Hepatocyte (in vitro differentiated cells): ENCODE measurements around the gene MEA1. TPM values are rescaled to one million over a fixed set of nuclear protein-coding genes. Genes with fewer than 3 reads are reported as not detected.

Experiments used
- DNase-seq: peaks from one replicate; pipeline ENCODE4 v3.0.0-alpha.2; 2016; ENCODE audit warnings: low spot score
- H2AFZ ChIP-seq: fragments of 200-600 bp; sonication (generic); 2 replicates; pipeline ENCODE4 v1.6.0; 2016; ENCODE audit warnings: antibody characterized with exemption, mild to moderate bottlenecking
- H3K27ac ChIP-seq: fragments of 200-600 bp; sonication (generic); 2 replicates; pipeline ENCODE4 v1.5.1; 2016; ENCODE audit warnings: mild to moderate bottlenecking
- H3K27me3 ChIP-seq: fragments of 200-600 bp; sonication (generic); 2 replicates; pipeline ENCODE4 v1.6.1; 2016
- H3K36me3 ChIP-seq: fragments of 200-600 bp; sonication (generic); replicated peaks from 2 replicates; pipeline ENCODE4 v1.5.1; 2016; ENCODE audit warnings: low read depth; ENCODE audit not compliant: insufficient read depth
- H3K4me1 ChIP-seq: fragments of 200-600 bp; sonication (generic); 2 replicates; pipeline ENCODE4 v1.5.1; 2016; ENCODE audit warnings: mild to moderate bottlenecking, moderate library complexity; ENCODE audit not compliant: insufficient read depth
- H3K4me2 ChIP-seq: fragments of 200-600 bp; sonication (generic); 2 replicates; pipeline ENCODE4 v1.6.0; 2016
- H3K4me3 ChIP-seq: fragments of 200-600 bp; sonication (generic); 2 replicates; pipeline ENCODE4 v1.5.1; 2016; ENCODE audit warnings: mild to moderate bottlenecking
- H3K79me2 ChIP-seq: fragments of 200-600 bp; sonication (generic); 2 replicates; pipeline ENCODE4 v1.6.0; 2017; ENCODE audit warnings: mild to moderate bottlenecking
- H3K9me2 ChIP-seq: fragments of 200-600 bp; sonication (generic); replicated peaks from 2 replicates; pipeline ENCODE4 v1.6.0; 2017; ENCODE audit warnings: mild to moderate bottlenecking; ENCODE audit not compliant: insufficient read depth
- H3K9me3 ChIP-seq: fragments of 200-600 bp; sonication (generic); 2 replicates; pipeline ENCODE4 v1.5.1; 2016; ENCODE audit warnings: low read depth, mild to moderate bottlenecking
- H4K20me1 ChIP-seq: fragments of 200-600 bp; sonication (generic); 2 replicates; pipeline ENCODE4 v1.6.0; 2016; ENCODE audit warnings: mild to moderate bottlenecking; ENCODE audit not compliant: insufficient read depth, poor library complexity, severe bottlenecking
- EZH2 ChIP-seq: fragments of 200-600 bp; sonication (generic); IDR thresholded peaks from 2 replicates; pipeline ENCODE4 v1.6.1; 2016; ENCODE audit warnings: antibody characterized with exemption, mild to moderate bottlenecking, borderline replicate concordance
- EZH2phosphoT487 ChIP-seq: fragments of 200-600 bp; sonication (generic); IDR thresholded peaks from one replicate; pipeline ENCODE4 v1.6.1; 2018; ENCODE audit warnings: antibody characterized with exemption, mild to moderate bottlenecking, low read depth, moderate library complexity; ENCODE audit not compliant: unreplicated experiment, severe bottlenecking
- WGBS: methylation state at CpG from one replicate; pipeline ENCODE4 v1.1.6; 2016; ENCODE audit warnings: low lambda C conversion rate; ENCODE audit errors: missing lambda C conversion rate; 5-methylcytosine and 5-hydroxymethylcytosine counted together
- polyA plus RNA-seq: library from polyadenylated mRNA; unstranded; fragments of >200 nt; fragmentation: Nextera tagmentation; extraction: Ambion mirVana; gene quantifications from 2 replicates; pipeline ENCODE4 v1.2.1, GENCODE V29; 2016
- total RNA-seq: library from RNA; depleted of rRNA; stranded (reverse); fragments of >200 nt; gene quantifications from 2 replicates; pipeline ENCODE4 v1.2.3, GENCODE V29; 2014
- TF ChIP-seq, protein P1 (sequence below): fragments of 200-600 bp; sonication (generic); IDR thresholded peaks from 2 replicates; pipeline ENCODE4 v1.5.1; 2016; ENCODE audit warnings: antibody characterized with exemption, mild to moderate bottlenecking; ENCODE audit not compliant: poor library complexity

Gene MEA1
- total and polyA plus RNA-seq, 2 experiments from 2014 or later = 73.3 to 127 TPM

- Histone ChIP-seq H3K9me3 (no peaks in the 10 kb centered on the region), H3K4me2 (no peak overlapping the region), H3K4me3 (no peak overlapping the region), H3K9me2 (no peaks in the 10 kb centered on the region), H3K36me3 (no peaks in the 10 kb centered on the region), H3K27ac (no peak overlapping the region), H3K79me2 (peaks cover 51% of the 10 kb centered on the region), H2AFZ (no peak overlapping the region), H3K27me3 (no peaks in the 10 kb centered on the region), H4K20me1 (no peaks in the 10 kb centered on the region), H3K4me1 (no peaks in the 10 kb centered on the region)
- TF ChIP-seq, protein P1, sequence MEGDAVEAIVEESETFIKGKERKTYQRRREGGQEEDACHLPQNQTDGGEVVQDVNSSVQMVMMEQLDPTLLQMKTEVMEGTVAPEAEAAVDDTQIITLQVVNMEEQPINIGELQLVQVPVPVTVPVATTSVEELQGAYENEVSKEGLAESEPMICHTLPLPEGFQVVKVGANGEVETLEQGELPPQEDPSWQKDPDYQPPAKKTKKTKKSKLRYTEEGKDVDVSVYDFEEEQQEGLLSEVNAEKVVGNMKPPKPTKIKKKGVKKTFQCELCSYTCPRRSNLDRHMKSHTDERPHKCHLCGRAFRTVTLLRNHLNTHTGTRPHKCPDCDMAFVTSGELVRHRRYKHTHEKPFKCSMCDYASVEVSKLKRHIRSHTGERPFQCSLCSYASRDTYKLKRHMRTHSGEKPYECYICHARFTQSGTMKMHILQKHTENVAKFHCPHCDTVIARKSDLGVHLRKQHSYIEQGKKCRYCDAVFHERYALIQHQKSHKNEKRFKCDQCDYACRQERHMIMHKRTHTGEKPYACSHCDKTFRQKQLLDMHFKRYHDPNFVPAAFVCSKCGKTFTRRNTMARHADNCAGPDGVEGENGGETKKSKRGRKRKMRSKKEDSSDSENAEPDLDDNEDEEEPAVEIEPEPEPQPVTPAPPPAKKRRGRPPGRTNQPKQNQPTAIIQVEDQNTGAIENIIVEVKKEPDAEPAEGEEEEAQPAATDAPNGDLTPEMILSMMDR = no peak
- no peak for TF ChIP-seq EZH2phosphoT487
- TF ChIP-seq EZH2 = no peak
- DNase-seq = no peak
- 97% methylated on average over 2 of the region's 2 CpGs for WGBS
Observed at GRCh38 chr6:42993445-42993844, 20.3 kb downstream of the MEA1 start.

DNA sequence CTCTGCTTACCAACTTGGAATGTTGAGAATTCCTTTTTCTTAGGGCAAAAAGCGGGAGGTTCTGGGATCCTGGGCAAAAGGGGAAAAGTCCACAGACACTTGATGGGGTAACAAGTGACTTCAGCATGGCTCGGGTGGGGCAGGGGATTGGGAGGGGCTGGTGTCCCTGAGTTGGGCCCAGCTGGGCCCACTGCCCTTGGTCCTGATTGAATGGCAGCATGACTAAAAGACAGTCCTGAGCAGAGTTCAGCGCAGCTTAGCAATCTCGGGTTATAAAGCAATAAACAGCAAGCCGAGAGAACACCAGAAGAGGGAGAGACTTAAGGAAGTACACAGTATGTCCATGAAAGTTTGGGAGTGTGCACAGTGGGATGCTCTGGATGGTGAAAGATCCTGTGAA, 23.8 kb downstream of the MEA1 start:
- Histone ChIP-seq H4K20me1 (peaks cover 3% of the 10 kb centered on the region), H3K27me3 (no peaks in the 10 kb centered on the region), H3K9me3 (no peaks in the 10 kb centered on the region), H3K36me3 (no peaks in the 10 kb centered on the region), H3K79me2 (peaks cover 62% of the 10 kb centered on the region), H3K9me2 (no peaks in the 10 kb centered on the region), H3K27ac (peak overlapping the region; percentile 55), H2AFZ (no peak overlapping the region), H3K4me2 (no peak overlapping the region), H3K4me1 (peaks cover 10% of the 10 kb centered on the region), H3K4me3 (no peak overlapping the region)
- TF ChIP-seq, protein P1 = no peak
- TF ChIP-seq EZH2phosphoT487 (no peak), EZH2 (no peak)
- WGBS = 85% methylated on average over 5 of the region's 5 CpGs
- DNase-seq = peak; percentile 63

DNA sequence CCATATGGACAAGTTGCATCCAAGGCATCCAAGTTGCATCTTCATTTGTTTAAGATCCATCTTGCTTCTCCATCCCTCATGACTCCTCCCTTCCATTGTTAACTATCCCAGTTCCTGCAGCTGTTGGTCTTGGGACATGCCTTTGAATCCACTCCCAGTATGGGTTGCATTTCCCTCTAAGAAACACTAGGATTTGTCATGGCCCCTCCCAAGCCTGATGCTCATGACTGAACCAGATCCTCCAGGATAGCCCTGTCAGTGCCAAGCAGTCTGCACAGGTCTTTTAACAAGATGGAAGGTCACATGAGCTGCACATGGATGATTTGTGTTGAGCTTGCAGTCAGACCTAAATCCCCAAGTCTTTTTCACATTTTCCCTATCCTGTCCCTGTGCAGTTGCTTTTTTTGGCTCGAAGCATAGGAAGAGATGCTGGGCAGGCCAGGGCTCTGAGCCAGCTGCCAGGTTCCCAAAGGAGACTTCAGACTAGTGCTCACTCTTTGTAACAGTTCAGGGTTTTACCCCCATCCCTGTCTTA, 25.2 kb downstream of the MEA1 start:
- Histone ChIP-seq H2AFZ (no peak overlapping the region), H3K9me3 (no peaks in the 10 kb centered on the region), H3K9me2 (no peaks in the 10 kb centered on the region), H3K27ac (no peak overlapping the region), H4K20me1 (peaks cover 3% of the 10 kb centered on the region), H3K27me3 (no peaks in the 10 kb centered on the region), H3K36me3 (no peaks in the 10 kb centered on the region), H3K4me2 (no peak overlapping the region), H3K4me1 (peaks cover 12% of the 10 kb centered on the region), H3K4me3 (no peak overlapping the region), H3K79me2 (peaks cover 52% of the 10 kb centered on the region)
- WGBS = 85% methylated on average over 1 of the region's 1 CpG
- no peak for DNase-seq
- TF ChIP-seq EZH2 (no peak), EZH2phosphoT487 (no peak)
- TF ChIP-seq, protein P1 = no peak
